HCT116 (cell line): ENCODE data around the gene FKBP14. TPM values are rescaled to one million over a fixed set of nuclear protein-coding genes. Genes with fewer than 3 reads are reported as not detected.

ENCODE experiments used
- ATAC-seq: fragments of 200-7000 bp; cut with Tn5 transposase; 2 replicates; pipeline ENCODE4 v1.9.1; 2020; ENCODE audit warnings: mild to moderate bottlenecking, moderate library complexity
- BruUV-seq: library from RNA; stranded (reverse); fragments of 400-500 nt; replicated peaks from 2 replicates; lab custom pipeline; 2021; lab: Mats Ljungman, UMichigan
- CTCF ChIA-PET: fragments of 300-600 bp; sonication (Branson Sonifier 250); formaldehyde crosslinking; loops from one replicate; lab custom pipeline; 2021; ENCODE audit warnings: antibody characterized with exemption; lab: Charles Lee
- POLR2A ChIA-PET: fragments of 300-600, 350-600 bp; sonication (Branson Sonifier 250); formaldehyde crosslinking; loops from one replicate; lab custom pipeline; 2021; ENCODE audit warnings: antibody characterized with exemption; lab: Charles Lee
- RAD21 ChIA-PET, 2 experiments: fragments of 300-600 bp; sonication (Branson Sonifier 250); formaldehyde crosslinking; loops; one replicate each; lab custom pipeline; 2023; ENCODE audit warnings: low total read pairs in 2 of 2; ENCODE audit not compliant: uncharacterized antibody in 2 of 2, unreplicated experiment in 2 of 2, low non-redundant PET in 1 of 2; lab: Charles Lee
- DNase-seq: peaks from one replicate; pipeline ENCODE4 v3.0.0-alpha.2; 2010; ENCODE audit warnings: low read depth, low spot score
- H2AFZ ChIP-seq: fragments of 200-600 bp; shearing (Covaris generic), sonication (generic); 2 replicates; pipeline ENCODE4 v1.6.1; 2017; ENCODE audit warnings: low read depth, mixed run types, mixed read lengths, antibody characterized with exemption, low read length; ENCODE audit not compliant: poor library complexity, severe bottlenecking
- H3K27ac ChIP-seq: 2 replicates; pipeline ENCODE4 v1.5.1; 2012; ENCODE audit warnings: low read depth, low read length
- H3K27me3 ChIP-seq: fragments of 200-600 bp; sonication (generic); 2 replicates; pipeline ENCODE4 v1.6.1; 2016; ENCODE audit warnings: mixed run types, low read length, mixed read lengths; ENCODE audit not compliant: insufficient read depth
- H3K36me3 ChIP-seq, 2 experiments: fragments of 200-500 bp in 1 of 2; fragments of 200-600 bp in 1 of 2; sonication (Bioruptor generic) in 1 of 2; sonication (generic) in 1 of 2; 2 replicates each; pipeline versions ENCODE4 v1.5.1 to v1.6.1; 2014 to 2016; ENCODE audit warnings: low read length in 2 of 2, inconsistent platforms in 1 of 2, mixed read lengths in 1 of 2, mixed run types in 1 of 2; ENCODE audit not compliant: insufficient read depth in 2 of 2, control insufficient read depth in 1 of 2
- H3K4me1 ChIP-seq, 2 experiments: fragments of 200-600 bp in 1 of 2; sonication (generic) in 1 of 2; 2 replicates each; pipeline versions ENCODE4 v1.5.1 to v1.6.1; 2012 to 2017; ENCODE audit warnings: low read length in 2 of 2, inconsistent platforms in 1 of 2, mild to moderate bottlenecking in 1 of 2, mixed read lengths in 1 of 2, mixed run types in 1 of 2, moderate library complexity in 1 of 2; ENCODE audit not compliant: insufficient read depth in 2 of 2, control insufficient read depth in 1 of 2
- H3K4me2 ChIP-seq: fragments of 200-600 bp; sonication (generic); 2 replicates; pipeline ENCODE4 v1.6.1; 2017; ENCODE audit warnings: mixed run types, low read length, mixed read lengths
- H3K4me3 ChIP-seq, 2 experiments: fragments of 200-600 bp in 1 of 2; sonication (generic) in 1 of 2; replicated peaks in 1 of 2; 2 replicates each; pipeline ENCODE4 v1.5.1; 2011 to 2016; ENCODE audit warnings: low read length in 2 of 2, control low read depth in 1 of 2, low read depth in 1 of 2, mild to moderate bottlenecking in 1 of 2, mixed read lengths in 1 of 2, mixed run types in 1 of 2
- H3K79me2 ChIP-seq: fragments of 200-600 bp; sonication (generic); 2 replicates; pipeline ENCODE4 v1.6.1; 2017; ENCODE audit warnings: mild to moderate bottlenecking, mixed run types, low read length, moderate library complexity, mixed read lengths; ENCODE audit not compliant: insufficient read depth
- H3K9ac ChIP-seq: fragments of 200-600 bp; sonication (generic); 2 replicates; pipeline ENCODE4 v1.6.1; 2016; ENCODE audit warnings: low read length, mixed read lengths
- H3K9me2 ChIP-seq: fragments of 200-600 bp; sonication (generic), shearing (Covaris generic); 2 replicates; pipeline ENCODE4 v1.6.1; 2017; ENCODE audit warnings: mixed run types, mild to moderate bottlenecking, moderate library complexity; ENCODE audit not compliant: insufficient read depth
- H3K9me3 ChIP-seq, 2 experiments: fragments of 200-500 bp in 1 of 2; fragments of 200-600 bp in 1 of 2; sonication (Bioruptor generic) in 1 of 2; sonication (generic) in 1 of 2; 2 replicates each; pipeline ENCODE4 v1.6.1; 2014 to 2017; ENCODE audit warnings: low read length in 2 of 2, mixed read lengths in 2 of 2, inconsistent platforms in 1 of 2, low read depth in 1 of 2, mild to moderate bottlenecking in 1 of 2, mixed run types in 1 of 2, moderate library complexity in 1 of 2; ENCODE audit not compliant: control insufficient read depth in 1 of 2, insufficient read depth in 1 of 2
- H4K20me1 ChIP-seq: fragments of 200-600 bp; sonication (generic), shearing (Covaris generic); 2 replicates; pipeline ENCODE4 v1.6.1; 2017; ENCODE audit warnings: mixed run types, mild to moderate bottlenecking, moderate library complexity; ENCODE audit not compliant: insufficient read depth
- CEBPB ChIP-seq: IDR thresholded peaks from 2 replicates; pipeline ENCODE4 v1.6.1; 2012; ENCODE audit warnings: low read depth
- EZH2 ChIP-seq: fragments of 200-600 bp; sonication (generic); IDR thresholded peaks from 2 replicates; pipeline ENCODE4 v1.6.1; 2017; ENCODE audit warnings: antibody characterized with exemption, mixed run types
- FOSL1 ChIP-seq: IDR thresholded peaks from 2 replicates; pipeline ENCODE4 v1.6.1; 2012; ENCODE audit warnings: low read depth
- JUND ChIP-seq: IDR thresholded peaks from 2 replicates; pipeline ENCODE4 v1.6.1; 2012
- RAD21 ChIP-seq: IDR thresholded peaks from 2 replicates; pipeline ENCODE4 v1.6.1; 2012; ENCODE audit warnings: low read depth, mild to moderate bottlenecking
- SRF ChIP-seq: IDR thresholded peaks from 2 replicates; pipeline ENCODE4 v1.6.1; 2012; ENCODE audit warnings: low read depth
- TCF7L2 ChIP-seq: IDR thresholded peaks from 2 replicates; pipeline ENCODE4 v1.7.0; 2011; ENCODE audit warnings: borderline replicate concordance, inconsistent platforms; ENCODE audit not compliant: insufficient read depth, insufficient read length; ENCODE audit errors: extremely low read depth
- YY1 ChIP-seq: IDR thresholded peaks from 2 replicates; pipeline ENCODE4 v1.6.1; 2011; ENCODE audit warnings: low read length, low read depth, moderate library complexity, mild to moderate bottlenecking; ENCODE audit not compliant: insufficient replicate concordance; ENCODE audit errors: extremely low read depth
- ZFX ChIP-seq: fragments of 450-650 bp; IDR thresholded peaks from 2 replicates; pipeline ENCODE4 v1.6.1; 2017
- intact Hi-C: fragments of 100-400 bp; cut with micrococcal nuclease; formaldehyde crosslinking; loops from 2 replicates; pipeline ENCODE4 v1.10.0; 2022
- total RNA-seq: library from RNA; stranded (reverse); gene quantifications from one replicate; pipeline ENCODE4 v1.2.1, GENCODE V29; 2021; ENCODE audit not compliant: unreplicated experiment
- TF ChIP-seq, protein P1 (sequence below): IDR thresholded peaks from 2 replicates; pipeline ENCODE4 v1.6.1; 2011; ENCODE audit warnings: mild to moderate bottlenecking, low read length, moderate library complexity; ENCODE audit not compliant: insufficient replicate concordance; ENCODE audit errors: extremely low read depth
- TF ChIP-seq, protein P2 (sequence below): IDR thresholded peaks from 2 replicates; pipeline ENCODE4 v1.6.1; 2012

FKBP14 gene
- total RNA-seq, 1 experiment from 2014 or later: 13.6 TPM

DNA sequence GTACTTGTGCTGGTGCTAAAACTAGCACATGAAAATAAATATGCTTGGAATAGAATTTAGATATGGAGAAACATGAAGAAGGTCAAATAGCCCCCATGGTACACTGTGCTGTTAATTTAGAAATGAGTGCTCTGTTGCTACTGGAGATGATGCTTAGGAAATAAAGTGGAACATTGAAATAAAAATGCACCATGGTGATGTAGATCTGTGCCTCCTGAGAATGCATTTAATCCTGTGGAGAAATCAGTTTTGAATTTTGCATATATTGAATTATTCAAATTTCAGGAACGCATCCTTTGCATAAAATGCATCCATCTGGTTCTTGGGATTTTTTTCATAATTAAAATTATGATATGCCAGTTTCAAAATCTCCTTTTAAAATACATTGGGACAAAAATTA lies 46.2 kb upstream of the FKBP14 start:
- H4K20me1 ChIP-seq: no peaks in the 10 kb centered on the region
- no peak overlapping the region for H3K4me2 ChIP-seq
- DNase-seq: no peak
- no peak overlapping the region for H3K9ac ChIP-seq
- H2AFZ ChIP-seq: no peak overlapping the region
- no peaks in the 10 kb centered on the region for H3K79me2 ChIP-seq
- no peak for TF ChIP-seq RAD21
- TF ChIP-seq, protein P1, sequence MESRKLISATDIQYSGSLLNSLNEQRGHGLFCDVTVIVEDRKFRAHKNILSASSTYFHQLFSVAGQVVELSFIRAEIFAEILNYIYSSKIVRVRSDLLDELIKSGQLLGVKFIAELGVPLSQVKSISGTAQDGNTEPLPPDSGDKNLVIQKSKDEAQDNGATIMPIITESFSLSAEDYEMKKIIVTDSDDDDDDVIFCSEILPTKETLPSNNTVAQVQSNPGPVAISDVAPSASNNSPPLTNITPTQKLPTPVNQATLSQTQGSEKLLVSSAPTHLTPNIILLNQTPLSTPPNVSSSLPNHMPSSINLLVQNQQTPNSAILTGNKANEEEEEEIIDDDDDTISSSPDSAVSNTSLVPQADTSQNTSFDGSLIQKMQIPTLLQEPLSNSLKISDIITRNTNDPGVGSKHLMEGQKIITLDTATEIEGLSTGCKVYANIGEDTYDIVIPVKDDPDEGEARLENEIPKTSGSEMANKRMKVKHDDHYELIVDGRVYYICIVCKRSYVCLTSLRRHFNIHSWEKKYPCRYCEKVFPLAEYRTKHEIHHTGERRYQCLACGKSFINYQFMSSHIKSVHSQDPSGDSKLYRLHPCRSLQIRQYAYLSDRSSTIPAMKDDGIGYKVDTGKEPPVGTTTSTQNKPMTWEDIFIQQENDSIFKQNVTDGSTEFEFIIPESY: no peak
- H3K27me3 ChIP-seq: no peaks in the 10 kb centered on the region
- RAD21 ChIA-PET: no interaction called here
- ATAC-seq: no peak
- no peaks in the 10 kb centered on the region for H3K4me1 ChIP-seq
- POLR2A ChIA-PET: no interaction called here
- CTCF ChIA-PET: interaction anchor here (0.7 to 3.5 kb wide), 4 partner anchors 11 to 437 kb away, joined by 3 to 26 read pairs (median 3); partner anchors contain the start of gene MTURN
- no peaks in the 10 kb centered on the region for H3K9me3 ChIP-seq
- H3K27ac ChIP-seq: no peak overlapping the region
- no peaks in the 10 kb centered on the region for H3K36me3 ChIP-seq
- no TSS peak for BruUV-seq
- intact Hi-C loops: loop anchor here (5.0 kb wide), 1 partner anchor 310 kb away; no protein-coding TSS in a partner anchor
- no peak overlapping the region for H3K4me3 ChIP-seq
- no peaks in the 10 kb centered on the region for H3K9me2 ChIP-seq

DNA sequence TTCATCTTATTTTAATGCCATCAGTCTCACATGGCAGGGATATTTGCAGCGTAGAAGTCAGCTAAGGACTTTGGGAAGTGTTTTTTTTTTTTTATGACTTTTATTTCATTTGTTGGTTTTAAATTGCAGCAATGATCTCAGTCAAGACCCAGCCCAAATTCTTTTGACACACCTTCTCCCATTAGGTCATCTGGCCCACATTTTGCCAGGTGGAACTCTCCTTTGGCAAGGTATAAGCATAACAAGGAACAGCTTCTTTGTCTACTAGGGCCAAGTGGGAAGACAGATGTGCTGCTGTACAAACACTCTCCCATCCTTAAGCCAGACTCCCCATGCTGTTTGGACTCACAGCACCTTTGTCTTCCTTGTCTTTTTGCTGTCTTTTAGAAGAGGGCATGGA lies 43.5 kb upstream of the FKBP14 start:
- no peak overlapping the region for H3K4me2 ChIP-seq
- no peak for DNase-seq
- H3K9me3 ChIP-seq: no peaks in the 10 kb centered on the region
- H3K36me3 ChIP-seq: no peaks in the 10 kb centered on the region
- POLR2A ChIA-PET: interaction anchor here (0.5 kb wide), 1 partner anchor 14 kb away, joined by 3 read pairs; no protein-coding TSS in a partner anchor
- CTCF ChIA-PET: interaction anchor here (1.1 kb wide), 1 partner anchor 8 kb away, joined by 4 read pairs; no protein-coding TSS in a partner anchor
- no peaks in the 10 kb centered on the region for H3K9me2 ChIP-seq
- H3K9ac ChIP-seq: no peak overlapping the region
- ATAC-seq: no peak
- no peaks in the 10 kb centered on the region for H4K20me1 ChIP-seq
- no peak overlapping the region for H3K4me3 ChIP-seq
- TF ChIP-seq ZFX (no peak), RAD21 (no peak), CEBPB (no peak), TCF7L2 (no peak), SRF (no peak), YY1 (no peak), EZH2 (no peak), JUND (no peak), FOSL1 (no peak)
- TF ChIP-seq, protein P2, sequence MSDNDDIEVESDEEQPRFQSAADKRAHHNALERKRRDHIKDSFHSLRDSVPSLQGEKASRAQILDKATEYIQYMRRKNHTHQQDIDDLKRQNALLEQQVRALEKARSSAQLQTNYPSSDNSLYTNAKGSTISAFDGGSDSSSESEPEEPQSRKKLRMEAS: no peak
- H2AFZ ChIP-seq: no peak overlapping the region
- H3K79me2 ChIP-seq: no peaks in the 10 kb centered on the region
- no peak overlapping the region for H3K27ac ChIP-seq
- no peaks in the 10 kb centered on the region for H3K4me1 ChIP-seq
- intact Hi-C loops: loop anchor here (5.0 kb wide), 1 partner anchor 308 kb away; no protein-coding TSS in a partner anchor
- H3K27me3 ChIP-seq: no peaks in the 10 kb centered on the region
- no TSS peak for BruUV-seq
- RAD21 ChIA-PET: no interaction called here
